Measurements from ENCODE around the gene TLCD5.

TLCD5 gene

DNA sequence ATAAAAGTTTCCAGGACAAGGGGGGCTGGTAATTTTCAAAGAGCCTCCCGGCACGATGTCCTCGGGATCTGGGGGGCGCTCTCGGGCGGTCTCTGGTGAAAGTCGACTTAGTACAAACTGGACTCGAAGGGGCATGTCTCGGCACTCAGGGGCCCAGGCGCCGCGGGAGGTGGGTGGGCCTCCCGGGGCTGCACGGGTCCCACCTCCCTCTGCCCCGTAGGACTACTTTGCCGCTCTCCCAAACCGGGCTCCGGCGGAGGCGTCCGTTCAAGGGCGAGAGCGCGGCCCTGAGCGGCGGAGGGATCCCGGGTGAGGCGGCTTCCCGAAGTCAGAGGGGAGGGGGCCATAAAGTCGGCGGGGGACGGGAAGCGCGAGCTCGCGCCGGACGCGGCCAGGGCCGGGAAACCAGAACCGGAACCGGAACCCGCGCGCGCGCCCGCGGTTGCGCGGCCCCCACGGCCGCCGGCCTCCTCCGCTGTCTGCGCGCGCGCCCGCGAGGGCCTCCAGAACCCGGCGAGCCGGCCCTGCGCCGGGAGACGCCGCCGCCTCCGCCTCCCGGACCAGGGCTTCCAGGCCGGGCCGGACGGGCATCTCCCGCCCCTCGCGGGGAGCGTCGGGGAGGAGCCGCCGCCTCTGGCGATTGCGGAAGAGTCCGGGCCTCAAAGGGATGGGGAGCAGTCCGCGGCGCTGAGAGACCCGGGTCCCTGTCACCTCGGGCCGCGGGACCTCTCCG lies 11.0 kb downstream of the TLCD5 start, which contains the start of gene ARHGEF12:
Gene ARHGEF12 (plus strand): TSS at position 506 of the 733 bp plus-strand sequence. CDS start 831 bp downstream, outside the sequence.
- peak within 1 kb of the TSS; percentile 98 for H3K4me3 ChIP-seq (ENCODE audit: low read depth, low read length)
- DNase-seq (ENCODE audit: low read depth), result peak; percentile 78
- TF ChIP-seq, protein P1, sequence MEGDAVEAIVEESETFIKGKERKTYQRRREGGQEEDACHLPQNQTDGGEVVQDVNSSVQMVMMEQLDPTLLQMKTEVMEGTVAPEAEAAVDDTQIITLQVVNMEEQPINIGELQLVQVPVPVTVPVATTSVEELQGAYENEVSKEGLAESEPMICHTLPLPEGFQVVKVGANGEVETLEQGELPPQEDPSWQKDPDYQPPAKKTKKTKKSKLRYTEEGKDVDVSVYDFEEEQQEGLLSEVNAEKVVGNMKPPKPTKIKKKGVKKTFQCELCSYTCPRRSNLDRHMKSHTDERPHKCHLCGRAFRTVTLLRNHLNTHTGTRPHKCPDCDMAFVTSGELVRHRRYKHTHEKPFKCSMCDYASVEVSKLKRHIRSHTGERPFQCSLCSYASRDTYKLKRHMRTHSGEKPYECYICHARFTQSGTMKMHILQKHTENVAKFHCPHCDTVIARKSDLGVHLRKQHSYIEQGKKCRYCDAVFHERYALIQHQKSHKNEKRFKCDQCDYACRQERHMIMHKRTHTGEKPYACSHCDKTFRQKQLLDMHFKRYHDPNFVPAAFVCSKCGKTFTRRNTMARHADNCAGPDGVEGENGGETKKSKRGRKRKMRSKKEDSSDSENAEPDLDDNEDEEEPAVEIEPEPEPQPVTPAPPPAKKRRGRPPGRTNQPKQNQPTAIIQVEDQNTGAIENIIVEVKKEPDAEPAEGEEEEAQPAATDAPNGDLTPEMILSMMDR (IDR thresholded peaks at IDR 0.05; ENCODE audit: low read depth, low read length, missing control alignments), result peak; percentile 44

DNA sequence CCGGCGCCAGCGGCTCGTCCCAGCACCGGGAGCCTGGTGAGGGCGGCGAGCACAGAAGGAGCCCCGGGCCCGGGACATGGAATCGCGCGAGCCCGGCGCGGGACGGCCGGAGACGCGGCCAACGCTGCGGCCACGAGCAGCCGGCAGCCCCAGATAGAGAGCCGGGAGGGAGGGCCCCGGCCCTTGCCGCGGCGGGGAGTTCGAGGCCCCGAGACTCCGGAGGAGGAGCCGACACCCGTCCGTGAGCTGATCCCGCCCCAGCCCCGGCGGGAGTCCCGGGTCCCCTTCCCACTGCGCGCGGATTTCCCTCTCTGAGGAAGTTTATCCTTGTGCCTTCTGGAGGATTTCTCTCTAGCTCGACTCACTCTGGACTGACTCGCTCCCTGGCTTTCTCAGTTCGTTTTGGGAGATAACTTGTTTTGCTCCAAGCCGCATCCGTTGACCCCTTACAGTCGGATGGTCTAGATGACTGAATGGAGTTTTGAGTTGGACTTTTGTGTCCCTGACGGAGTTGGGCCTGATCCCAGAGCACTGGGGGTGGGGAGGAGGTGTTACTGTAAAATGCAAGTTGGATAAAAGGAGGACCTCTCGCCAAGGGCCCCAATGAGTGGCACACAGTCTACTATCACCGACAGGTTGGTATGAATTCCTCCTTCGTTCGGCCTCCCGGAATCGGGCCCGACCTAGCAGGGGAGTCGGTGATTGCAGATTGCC lies 11.7 kb downstream of the TLCD5 start:
- H3K4me3 ChIP-seq (ENCODE audit: low read depth, low read length), result peak overlapping the region; percentile 98
- TF ChIP-seq, protein P1 (IDR thresholded peaks at IDR 0.05; ENCODE audit: low read depth, low read length, missing control alignments), result no peak
- DNase-seq (ENCODE audit: low read depth), result no peak

DNA sequence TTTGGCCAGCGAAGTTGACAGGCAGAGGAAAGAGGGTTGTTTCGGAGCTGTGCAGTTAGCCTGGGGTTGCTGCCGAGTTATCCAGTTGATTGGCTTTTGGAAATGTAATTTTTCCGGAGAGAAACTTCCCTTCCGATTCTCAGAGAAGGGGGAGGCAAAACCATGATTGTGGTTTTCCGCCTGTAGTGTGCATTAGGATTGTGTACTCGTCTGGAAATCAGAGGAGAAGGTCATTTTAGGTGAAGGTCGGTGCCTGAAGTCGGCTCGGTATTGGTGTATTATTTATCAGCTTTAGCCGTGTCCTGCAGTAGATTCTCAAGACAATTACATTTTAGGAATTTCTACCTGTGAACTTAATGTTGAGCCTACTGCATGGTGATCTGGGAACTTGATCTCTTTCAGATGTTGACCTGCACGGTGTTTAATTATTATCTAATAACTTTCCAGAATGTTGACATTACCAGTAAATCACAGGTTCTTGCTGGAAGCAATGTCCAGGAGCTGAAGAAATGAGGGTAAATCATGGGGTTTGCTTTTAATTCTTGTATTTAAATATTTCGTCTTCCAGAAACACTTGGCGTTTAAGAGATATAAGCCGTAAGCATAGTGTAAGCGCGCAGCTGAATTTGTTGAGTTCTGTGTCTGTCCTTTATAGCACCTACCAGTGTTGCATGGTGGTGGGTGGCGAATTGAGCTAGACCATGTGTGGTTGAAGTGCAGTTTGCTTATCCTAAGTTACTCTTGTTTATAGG lies 12.4 kb downstream of the TLCD5 start:
- DNase-seq (ENCODE audit: low read depth), result no peak
- peak overlapping the region; percentile 98 for H3K4me3 ChIP-seq (ENCODE audit: low read depth, low read length)
- TF ChIP-seq, protein P1 (IDR thresholded peaks at IDR 0.05; ENCODE audit: low read depth, low read length, missing control alignments), result no peak

DNA sequence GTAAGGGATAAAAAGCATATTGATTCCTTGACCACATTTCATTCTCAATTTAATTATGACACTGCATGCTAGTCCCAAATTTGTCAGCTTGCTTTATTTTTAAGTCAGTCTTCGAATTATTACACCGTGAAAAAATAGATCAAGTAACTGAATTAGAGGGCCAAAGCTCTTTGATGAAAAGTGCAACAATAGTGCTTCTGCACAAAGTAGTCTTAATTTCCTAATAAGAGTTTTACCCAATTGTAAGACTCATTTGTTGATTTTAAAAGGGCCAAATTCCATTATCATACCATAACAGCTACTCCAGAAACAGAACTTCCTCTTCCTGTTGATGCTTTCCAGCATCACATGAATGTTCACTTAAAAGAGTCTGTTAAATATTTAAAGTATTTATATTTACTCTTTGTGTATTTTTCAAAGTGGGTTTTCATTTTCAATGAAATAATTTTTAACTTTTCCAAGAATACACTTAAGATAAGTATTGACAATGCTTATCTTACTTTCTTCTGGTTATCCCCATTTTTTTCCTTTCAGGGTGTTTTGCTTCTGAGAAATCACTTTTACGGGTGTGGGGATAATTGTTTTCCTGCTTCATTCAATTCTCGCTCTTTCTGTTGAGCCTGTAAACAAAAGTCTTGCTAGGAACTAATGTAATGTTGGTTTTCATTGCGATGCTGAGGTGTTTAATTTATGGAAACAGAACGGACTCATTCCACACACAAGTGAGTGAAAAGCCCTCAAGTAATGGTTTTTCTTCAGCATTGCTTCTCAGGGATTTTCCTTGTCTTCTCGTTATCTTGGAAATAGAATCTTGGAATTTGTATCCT lies 13.2 kb downstream of the TLCD5 start:
- TF ChIP-seq, protein P1 (IDR thresholded peaks at IDR 0.05; ENCODE audit: low read depth, low read length, missing control alignments), result no peak
- peak overlapping the region; percentile 98 for H3K4me3 ChIP-seq (ENCODE audit: low read depth, low read length)
- no peak for DNase-seq (ENCODE audit: low read depth)

DNA sequence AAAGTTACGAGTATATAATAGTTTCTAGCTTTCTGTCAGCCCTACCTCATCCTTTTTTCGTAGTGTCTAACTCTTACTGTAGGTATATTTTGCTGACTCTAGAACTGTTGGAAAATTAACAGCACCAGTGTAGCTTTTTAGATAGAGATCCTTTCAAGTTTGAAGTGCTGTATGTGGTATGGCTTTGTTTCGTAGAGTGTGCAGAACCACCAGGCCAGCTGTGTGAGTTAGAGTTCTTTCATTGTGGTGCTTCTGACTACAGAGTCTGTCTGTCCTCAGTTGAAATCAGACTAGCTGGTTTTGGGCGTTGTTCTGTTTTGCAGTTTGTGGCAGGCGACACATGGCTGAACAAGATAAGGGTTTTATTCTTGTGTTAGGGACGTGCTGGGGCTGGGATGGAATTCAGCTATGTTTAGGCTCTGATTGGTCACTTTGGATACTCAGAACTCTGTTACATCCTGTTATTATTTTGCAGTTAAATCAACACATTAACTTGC lies 14.3 kb downstream of the TLCD5 start:
- no peak for DNase-seq (ENCODE audit: low read depth)
- no peak overlapping the region for H3K4me3 ChIP-seq (ENCODE audit: low read depth, low read length)
- TF ChIP-seq, protein P1 (IDR thresholded peaks at IDR 0.05; ENCODE audit: low read depth, low read length, missing control alignments), result no peak

DNA sequence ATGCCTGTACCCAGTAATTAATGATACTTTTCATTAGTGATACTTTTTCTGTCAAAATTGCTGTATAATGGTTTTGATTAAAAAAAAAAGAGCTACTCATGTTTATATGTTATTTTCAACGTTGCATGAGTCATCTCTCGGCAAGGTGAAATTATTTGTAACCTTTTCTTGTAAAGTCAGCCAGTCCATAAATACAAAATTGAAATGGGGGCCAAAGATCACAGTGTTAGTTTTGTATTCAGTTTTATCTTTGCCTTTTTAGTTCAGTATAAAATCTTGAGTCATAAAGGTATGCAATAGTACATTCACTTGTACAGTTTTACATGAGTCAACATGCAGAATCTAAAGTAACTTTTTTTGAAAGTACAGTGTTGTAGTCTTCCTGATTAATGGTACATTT lies 15.4 kb downstream of the TLCD5 start:
- H3K4me3 ChIP-seq (ENCODE audit: low read depth, low read length), result no peak overlapping the region
- TF ChIP-seq, protein P1 (IDR thresholded peaks at IDR 0.05; ENCODE audit: low read depth, low read length, missing control alignments), result no peak
- no peak for DNase-seq (ENCODE audit: low read depth)

Measured in GM12864 (cell line).